GM21381 (cell line): ENCODE measurements around the gene PTPRJ.

Source experiments
- ATAC-seq: cut with Tn5 transposase; IDR thresholded peaks from one replicate; pipeline ENCODE4 v1.9.1; 2021; ENCODE audit warnings: mild to moderate bottlenecking, moderate library complexity; ENCODE audit not compliant: unreplicated experiment

Gene PTPRJ

GRCh38 chr11:48056325-48057183, 76.2 kb downstream of the PTPRJ start:
- ATAC-seq, result no peak

- ATAC-seq, result no peak
These were observed 77.7 kb downstream of the PTPRJ start for GRCh38 chr11:48058064-48058463.

DNA sequence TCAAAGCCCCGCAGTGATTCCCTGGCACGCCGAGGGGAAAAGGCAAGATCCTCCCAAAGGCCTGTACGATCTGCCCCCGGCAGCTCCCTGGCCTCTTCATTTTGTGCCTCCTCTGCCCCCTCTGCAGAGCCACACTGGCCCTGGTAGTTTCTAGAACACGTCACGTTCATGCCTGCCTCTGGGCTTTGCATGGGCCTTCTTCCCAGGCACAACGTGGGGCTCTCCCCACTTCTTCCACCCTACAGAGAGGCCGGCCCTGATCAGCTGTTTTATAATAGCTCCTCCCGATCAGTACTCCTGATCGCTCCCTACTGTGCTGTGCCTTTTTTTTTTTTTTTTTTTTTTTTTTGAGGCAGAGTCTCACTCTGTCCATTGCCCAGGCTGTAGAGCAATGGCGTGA, 78.4 kb downstream of the PTPRJ start:
- ATAC-seq, result no peak

DNA sequence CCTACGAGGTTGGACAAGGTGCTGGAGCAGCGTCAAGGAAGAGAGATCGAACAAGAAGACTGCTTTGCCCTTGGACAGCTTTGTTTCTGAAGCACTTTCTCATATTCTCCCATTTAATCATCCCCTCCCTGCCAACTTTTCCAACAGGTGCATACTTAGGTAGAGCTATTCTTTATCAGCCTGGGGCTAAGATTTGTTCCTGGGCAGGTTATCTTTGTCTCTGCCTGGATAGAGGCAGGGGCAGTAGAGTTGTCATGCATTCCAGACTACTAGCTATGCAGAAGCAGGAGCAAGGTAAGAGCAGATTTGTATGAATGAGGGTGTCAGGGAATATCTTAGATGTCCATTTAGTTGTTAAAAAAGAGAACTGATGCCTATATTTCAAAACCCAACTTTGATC, 82.3 kb downstream of the PTPRJ start:
- ATAC-seq, result no peak

DNA sequence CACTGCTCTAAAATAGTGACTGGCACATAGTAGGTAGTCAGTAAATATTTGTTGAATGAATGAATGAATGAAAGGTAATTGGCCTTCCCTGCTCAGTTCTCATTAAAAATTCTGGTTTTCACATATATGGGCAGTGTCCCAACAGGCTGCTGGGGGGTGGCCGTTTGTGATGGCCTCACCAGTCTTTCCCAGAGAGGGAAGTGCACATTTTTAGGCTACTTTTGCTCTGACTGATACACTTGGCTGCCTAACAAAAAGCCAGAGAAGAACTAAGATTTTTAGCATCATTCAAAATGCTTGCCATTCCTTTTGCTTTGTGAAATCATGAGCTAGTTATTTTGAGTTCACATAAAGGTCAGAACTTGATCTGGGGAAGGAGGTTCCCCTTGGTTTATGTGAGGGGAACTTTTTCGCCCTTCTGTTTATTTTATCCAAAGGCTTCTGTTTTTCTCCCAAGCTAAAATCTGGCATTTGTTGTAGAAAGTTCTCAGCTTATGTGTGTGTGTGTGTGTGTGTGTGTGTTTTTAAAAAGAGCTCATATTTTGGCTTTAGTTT, 83.1 kb downstream of the PTPRJ start:
- no peak for ATAC-seq

- ATAC-seq, result no peak
These were observed 83.9 kb downstream of the PTPRJ start for GRCh38 chr11:48064306-48064705.

DNA sequence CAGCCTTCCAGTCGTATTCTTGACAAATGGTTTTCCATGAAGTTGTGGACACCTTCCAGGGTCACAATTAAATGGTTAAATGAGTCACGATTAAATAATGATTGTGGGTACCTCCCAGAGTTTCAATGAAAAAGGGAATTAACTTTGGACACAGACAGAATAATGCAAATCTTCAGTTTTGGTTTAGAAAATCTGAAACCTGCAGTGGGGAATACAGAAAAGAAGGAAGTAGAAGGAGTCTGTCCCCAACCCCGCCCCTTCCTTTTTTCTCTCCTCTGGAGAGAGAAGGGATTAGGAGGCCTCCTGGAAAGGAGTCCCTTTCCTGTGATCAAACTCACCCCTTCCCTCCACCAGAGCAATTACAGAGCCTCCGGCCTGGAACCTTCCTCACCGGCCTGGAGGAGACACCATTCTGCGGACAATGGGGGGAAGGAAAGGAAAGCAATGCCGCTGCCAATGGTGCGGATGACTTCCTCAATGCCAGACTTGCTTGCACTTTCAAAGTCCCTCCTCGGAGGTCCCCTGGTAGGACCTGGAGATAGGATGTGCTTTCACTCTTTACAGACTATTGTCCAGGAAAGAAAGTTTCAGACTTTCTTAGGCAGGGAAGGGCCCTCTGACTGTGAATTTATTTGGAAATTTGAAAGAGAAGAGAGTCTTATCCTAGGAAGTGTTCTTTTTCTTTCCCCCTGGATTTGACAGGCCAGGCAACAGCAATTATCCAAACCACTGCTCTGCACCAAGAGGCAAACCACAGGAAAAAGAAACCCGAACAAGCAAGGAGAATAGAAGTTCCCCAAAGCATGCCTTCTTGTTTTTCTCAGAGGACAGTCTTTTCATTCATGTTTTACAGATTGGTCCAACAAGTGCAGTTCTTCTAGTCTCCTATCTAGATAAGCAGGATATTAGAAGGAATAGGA, 86.8 kb downstream of the PTPRJ start:
- no peak for ATAC-seq

- no peak for ATAC-seq
These were observed 92.9 kb downstream of the PTPRJ start for GRCh38 chr11:48073031-48073861.

- no peak for ATAC-seq
These were observed 94.2 kb downstream of the PTPRJ start for GRCh38 chr11:48074425-48075181.

GRCh38 chr11:48075637-48076036, 95.3 kb downstream of the PTPRJ start:
- no peak for ATAC-seq

DNA sequence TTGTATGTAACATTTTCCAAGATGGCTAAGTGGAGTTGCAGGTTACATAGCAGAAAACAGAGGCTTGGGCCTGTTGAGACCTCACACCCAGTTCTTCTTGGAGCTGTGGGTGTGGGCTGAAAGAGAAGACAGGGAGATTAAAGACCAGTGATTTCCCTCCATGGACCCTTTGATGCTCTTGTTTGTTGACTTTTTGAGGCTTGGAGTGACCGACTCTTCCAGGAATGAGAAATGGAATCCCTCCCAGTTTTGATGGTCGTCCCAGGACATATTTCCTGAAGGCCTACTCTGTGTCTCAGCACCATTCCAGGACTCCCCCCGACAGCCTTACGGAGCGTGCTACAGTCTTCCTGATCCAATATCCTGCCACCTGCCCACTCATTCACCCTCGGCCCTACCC, 96.9 kb downstream of the PTPRJ start:
- no peak for ATAC-seq

- ATAC-seq, result no peak
These were observed 98.3 kb downstream of the PTPRJ start for GRCh38 chr11:48078689-48079088.

DNA sequence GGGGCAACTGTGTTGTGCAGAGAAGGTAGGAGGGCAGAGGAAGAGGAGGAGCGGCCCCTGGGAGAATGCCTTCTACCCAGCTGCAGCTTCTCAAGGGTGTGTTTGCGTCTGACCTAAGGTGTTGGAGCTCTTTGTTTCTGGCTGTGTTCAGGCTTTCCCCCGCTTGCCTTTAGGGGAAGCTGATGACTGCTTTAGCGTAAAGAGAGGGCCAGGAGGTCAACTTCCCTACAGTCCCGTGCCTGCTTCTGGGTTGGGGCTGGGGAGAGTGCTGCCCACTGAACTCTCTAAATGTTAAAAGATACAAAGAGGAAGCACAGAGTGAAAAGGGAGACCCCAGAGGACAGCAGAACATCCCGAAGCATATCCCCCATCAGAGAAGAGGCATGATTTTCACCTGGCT, 99.2 kb downstream of the PTPRJ start:
- ATAC-seq, result no peak

DNA sequence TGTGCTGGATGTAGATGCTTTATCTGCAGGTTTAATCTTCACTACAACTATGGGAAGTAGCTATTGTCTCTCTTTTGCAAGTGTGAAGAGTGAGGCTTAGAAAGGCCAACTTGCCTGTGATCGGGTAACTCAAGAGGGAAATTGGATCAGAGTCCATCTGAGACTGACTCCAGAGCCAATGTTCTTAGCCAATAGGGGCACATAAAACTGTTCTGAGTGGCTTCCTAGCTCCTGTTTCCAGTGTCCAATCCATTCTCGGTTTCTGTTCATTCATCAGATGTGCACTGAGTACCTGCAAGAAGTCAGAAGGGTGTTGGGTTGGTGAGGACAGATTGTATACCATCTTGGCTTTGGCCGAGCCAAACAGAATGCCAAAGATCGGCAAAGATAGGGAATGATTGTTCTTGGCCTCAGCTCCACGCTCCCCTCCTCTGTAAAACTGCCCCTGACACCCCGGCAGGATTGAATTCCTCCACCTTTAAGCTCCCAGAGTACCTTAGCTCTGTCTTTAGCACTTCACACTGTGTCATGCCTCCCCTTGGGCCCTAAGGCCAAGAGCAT, 100.0 kb downstream of the PTPRJ start:
- ATAC-seq, result no peak

GRCh38 chr11:48081151-48082010, 101.0 kb downstream of the PTPRJ start:
- ATAC-seq, result no peak

DNA sequence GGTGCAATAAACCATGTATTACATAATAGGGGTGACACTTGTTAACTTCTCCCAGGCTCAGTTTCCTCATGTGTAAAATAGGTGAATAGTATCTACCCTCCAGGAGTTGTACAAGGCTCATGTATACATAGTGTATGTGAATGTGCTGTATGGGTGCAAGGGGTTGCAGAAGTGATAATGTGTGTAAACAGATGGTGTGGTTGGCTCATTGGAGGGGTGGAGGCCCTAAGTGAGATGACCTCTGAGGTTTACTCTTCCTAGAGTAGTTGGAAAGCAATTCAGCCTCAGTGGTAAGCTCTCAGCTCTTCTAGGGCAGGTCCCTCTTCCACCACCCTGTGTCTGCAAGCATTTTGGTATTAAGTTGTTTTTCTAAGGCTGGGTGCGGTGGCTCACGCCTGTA, 102.4 kb downstream of the PTPRJ start:
- ATAC-seq, result no peak

DNA sequence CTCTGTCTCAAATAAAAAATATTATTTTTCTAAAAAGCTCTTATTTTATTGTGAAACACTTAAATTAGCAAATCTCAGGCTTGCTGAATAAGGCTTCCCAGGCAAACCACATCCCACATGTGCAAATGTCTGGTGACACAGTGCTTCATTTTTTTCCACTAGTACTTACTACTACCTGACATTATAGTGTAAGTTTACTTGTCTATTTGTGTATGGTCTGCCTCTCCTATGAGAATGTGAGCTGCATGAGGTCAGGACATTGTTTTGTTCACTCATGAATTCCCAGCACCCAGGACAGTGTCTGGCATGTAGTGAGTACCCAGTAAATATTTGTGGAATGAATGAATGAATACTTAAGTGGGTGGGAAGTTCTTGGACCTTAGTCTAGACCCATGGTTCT, 103.1 kb downstream of the PTPRJ start:
- no peak for ATAC-seq

- no peak for ATAC-seq
These were observed 105.3 kb downstream of the PTPRJ start for GRCh38 chr11:48085688-48086087.

GRCh38 chr11:48087422-48087821, 107.1 kb downstream of the PTPRJ start:
- no peak for ATAC-seq
